Occipital lobe (tissue), 2 donors: Measurements from ENCODE around the gene DNAJB13. TPM values are rescaled to one million over a fixed set of nuclear protein-coding genes. Genes with fewer than 3 reads are reported as not detected.
"Not testable (repeated sequence)": the region's sequence is repeated elsewhere in the genome, so short reads cannot be mapped to it uniquely, and the experiment has no call there.

Source experiments
- DNase-seq: peaks from one replicate; lab custom pipeline; 2025; lab: John Stamatoyannopoulos, UW
- total RNA-seq: library from RNA; depleted of rRNA; stranded (reverse); fragments of >200 nt; gene quantifications from one replicate; pipeline ENCODE4 v1.2.3, GENCODE V29; 2014

DNAJB13 gene
- total RNA-seq, 1 donor from 2014 or later, result 0.47 TPM

DNA sequence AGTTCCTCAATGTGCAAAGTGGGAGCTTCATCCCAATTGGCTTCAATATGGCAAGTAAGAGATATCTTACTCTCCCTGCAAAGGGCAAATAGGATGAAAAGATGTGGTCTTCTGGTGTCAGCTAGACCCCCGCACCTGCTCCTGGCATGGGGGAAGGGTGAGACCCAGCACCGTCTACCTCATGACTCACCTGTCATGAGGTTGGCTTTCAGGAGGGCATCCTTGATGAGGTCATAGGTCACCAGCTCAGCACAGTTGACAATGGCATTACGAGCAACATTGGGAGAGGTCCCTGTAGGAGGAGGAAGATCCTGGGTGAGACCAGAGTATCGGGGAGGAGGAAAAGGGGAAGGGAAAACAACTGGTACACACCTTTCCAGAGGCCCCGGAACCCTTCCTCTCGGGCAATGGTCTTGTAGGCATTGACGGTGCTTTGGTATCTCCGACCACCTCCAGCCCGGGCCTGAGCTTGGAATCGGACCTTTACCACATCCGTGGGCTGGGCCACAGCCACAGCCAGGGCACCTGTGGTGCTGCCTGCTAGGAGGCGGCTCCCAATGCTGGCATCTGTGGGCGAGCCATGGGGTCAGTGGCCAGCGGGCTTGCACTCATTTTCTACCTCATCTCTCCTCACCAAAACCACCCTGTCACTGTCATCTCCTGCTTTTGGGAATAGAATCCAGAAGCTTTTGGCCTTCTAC is 25.8 kb downstream of the DNAJB13 start:
- DNase-seq, result no peak

DNA sequence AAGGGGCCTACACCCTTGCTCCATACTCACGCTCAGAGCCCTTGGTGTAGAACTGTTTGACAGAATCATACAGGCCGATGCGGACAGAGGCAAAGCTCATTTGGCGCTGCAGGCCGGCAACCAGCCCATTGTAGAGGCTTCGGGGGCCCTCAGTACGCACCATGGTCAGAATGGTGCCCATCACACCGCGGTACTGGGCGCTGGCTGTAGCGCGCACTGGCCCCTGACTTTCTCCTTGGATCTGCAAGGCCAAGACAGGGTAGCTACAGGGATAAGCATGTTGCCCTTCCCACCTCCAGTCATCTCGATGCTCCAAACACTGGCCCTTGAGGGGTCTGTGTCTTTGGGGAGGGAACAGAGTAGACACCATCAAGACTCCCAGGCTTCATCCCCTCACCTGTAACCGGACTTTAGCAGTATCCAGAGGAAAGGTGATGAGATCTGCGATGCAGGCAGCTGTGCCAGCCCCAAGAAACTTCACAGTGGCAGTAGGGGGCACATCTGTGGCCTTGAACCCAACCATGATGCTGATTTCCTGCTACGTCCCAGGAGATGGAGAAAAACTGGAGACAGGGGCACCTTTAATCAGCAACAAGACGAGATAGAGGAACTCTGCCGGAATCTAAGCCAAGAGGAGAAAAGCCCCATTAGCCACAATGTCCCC is 27.2 kb downstream of the DNAJB13 start:
- DNase-seq, result no peak

DNA sequence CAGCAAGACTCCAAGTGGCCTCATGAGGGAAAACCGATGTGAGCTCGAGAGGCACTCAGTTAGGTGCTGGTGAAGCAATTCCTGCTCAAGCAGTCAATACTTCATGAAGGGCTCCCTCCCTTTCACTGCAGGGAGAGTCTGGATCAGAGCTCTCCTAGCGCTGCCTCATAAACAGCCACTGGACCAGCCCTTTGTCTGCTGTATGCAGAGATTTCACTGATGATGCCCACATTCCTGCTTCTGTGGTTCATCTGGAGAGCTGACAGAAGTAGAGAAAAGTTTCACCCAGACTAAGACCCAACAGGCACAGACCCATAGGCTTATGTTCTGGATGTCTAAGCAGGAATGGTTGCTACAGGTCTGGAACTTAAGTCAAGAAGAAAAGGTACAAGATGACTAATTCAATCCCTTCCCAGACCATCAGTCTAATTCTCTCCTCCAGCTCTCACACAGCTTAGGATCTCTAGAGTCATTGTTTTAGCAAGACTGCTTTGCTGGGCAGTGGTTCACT is 27.8 kb downstream of the DNAJB13 start:
- no peak for DNase-seq

DNA sequence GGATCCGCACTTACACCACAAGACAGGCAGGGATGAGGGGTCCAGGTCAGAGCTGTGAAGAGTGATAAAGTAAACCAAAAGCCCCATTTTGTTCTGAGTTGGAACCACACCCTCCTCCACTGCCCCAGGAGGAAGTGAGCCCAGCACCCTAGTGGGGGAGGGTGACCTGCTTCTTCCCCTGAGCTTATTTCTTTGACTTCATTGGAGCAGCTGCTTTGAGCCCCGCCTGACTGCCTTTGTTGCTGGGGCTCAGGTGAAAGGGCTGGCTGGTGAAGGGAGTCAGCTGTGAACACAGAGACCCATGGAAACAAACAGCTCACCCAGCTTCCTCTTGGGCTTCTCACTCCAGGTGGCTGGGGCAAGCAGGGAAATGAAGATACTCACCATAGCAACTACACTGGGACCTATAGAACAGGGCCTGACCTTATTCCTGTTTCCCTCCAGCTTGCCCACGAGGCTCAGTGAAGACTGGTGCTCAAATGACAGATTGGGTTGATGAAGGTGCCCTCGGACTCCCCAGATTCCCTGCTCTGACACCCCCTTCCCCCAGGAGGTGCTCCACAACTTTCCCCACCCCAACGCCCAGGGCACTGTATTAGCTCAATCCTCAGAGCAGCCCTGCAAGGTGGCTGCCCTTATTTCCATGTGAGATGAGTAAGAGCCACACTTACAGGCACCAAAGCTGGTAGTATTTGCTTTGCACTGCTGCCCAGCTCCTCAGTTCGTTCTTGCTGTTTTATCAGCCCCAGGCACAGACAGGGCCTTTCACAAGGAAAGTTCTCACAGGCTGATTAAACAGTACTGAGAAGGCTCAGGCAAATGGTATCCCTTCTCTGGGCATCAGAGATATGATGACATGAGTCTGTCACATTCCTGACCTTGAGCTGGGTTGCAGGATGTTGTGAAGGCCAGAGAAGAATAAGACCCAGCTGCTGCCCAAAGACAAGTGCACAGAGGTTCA is 29.5 kb downstream of the DNAJB13 start:
- DNase-seq, result no peak

DNA sequence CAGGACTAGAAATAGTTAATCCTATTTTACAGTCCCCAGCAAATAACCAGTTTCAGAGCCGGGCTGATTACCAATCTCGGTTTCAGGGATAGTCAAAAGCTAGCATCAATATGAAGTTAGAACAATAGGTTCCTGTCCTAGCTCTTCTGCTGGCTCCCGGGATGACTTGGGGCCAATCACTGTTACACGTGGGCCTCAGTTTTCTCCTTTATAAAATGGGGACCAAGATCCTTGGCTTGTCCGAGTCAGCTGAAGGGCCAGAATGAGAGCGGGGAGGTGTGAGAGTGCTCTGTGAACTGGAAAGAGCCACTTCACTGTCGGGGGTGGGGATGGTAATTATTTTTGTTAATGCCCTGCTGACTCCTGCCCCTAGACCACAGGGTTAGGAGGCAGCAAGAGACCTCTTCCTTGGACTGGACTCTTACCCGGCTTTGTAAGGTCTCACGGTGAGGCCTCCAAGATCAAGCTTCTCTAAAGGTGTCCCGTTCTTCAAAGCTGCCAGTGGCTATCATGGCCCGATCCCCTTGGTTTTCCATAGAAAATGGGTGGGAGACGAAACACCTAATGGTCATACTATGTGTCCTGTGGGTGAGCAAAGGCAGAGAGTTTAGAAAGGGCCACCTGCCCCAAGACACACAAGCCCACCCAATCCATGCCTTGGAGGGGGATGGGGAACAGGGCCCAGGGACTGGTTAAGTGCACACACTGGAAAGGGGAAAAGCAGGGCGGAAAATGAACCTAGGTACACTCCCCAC is 30.4 kb downstream of the DNAJB13 start:
- DNase-seq, result no peak

DNA sequence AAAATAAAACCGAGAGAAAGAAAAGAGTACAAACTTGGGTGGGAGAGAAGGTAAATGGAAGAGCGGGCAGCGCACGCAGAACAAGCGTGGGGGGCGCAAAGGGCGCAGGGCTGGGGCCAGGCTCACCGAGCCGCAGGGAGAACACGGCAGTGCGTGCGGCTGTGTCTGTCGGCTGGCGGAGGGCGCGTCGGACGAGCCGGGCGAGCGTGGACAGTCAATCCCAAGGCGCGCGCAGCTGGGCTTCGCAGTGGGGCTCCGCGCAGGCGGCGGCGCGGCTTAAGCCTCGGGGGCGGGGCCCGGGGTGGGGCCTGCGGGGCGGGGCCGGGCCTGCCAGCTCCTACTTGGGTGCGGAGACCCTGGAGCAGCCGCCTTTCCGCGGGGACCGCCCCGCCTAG is 31.8 kb downstream of the DNAJB13 start, which contains the start of gene UCP2:
UCP2 (minus strand) TSS at position 249 of the 395 bp plus-strand sequence. CDS start 4,465 bp downstream, outside the sequence.
- peak; percentile 71 for DNase-seq

DNA sequence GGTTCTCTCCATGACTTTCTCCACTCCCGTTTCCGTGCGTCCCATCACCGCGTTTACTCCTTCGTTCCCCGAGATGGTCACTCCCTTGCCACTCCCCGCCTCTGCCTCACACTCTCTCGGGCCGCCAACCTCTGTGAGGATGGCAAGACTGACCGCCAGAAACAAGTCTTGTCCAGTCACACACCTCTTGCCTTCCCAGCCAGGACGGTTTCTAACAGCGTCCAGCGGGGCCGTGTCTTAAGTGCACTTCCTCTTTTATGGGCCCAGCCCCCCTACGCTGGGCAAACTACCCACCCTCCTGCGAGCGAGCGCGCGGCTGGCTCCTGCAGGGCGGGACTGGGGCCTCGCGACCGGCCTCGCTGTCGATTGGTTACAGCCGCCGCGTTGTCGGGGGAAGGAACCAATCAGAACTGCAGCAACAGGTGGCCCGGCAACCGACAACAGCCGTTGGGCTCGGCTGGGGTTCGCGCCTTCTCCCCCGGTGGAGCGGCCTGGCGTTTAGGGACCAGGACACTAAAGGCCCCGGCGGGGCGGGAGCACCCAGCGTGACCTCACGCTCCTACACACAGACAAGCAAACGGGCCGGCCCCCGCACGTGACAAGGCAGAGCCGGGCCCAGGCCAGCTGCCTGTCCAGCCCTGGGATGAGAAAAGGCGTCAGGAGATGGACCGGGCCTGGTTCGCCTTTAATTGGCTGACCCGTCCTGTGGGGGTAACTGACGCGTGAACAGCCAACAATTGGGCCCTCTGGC is 32.3 kb downstream of the DNAJB13 start:
- DNase-seq, result peak; percentile 91

DNA sequence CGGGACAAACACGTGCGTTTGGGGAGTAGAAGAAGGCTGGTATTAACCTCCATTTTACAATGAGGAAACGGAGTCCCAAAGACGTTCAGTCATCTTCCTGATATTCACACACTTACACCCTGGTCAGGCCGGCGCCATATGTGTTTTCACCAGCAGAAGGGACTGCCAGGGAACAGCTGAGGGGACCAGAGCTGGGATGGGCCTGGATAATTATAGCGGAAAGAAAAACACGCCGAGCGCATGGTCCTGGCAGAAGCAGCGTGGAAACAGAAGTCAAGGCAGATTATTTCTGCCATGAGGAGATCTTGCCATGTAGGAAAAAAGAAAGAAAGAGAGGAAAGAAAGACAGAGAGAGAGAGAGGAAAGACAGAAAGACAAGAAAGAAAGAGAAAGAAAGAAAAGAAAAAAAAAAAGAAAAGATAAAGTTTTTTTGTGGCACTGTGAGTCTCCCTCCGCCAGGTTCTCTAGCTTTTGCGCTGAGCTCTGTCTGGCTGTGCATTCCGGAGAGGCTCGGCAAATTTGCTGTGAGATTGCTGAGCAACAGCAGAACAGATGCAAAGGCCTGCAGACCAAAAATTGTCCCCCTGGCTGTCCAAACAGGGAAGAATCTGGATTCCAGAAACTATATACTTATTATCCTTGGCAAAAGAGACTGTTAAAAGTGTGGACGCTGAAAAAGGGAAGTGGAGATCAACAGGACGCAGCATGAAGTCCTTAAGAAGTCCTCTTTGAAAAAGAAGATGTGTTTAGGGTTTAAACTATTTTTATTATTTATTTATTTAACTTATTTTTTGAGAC is 33.1 kb downstream of the DNAJB13 start:
- DNase-seq, result no peak

DNA sequence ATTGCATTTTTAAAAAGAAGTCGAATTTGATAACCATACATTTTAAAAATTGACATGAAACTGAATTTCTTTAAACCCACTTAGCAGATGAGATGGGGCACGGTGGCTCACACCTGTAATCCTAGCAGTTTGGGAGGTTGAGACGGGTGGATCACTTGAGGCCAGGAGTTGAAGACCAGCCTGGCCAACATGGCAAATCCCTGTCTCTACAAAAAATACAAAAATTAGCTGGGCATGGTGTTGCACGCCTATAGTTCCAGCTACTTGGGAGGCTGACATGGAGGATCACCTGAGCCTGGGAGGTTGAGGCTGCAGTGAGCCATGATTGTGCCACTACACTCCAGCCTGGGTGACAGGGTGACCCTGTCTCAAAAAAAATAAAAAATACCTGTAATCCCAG is 34.8 kb downstream of the DNAJB13 start:
- DNase-seq, result not testable (repeated sequence)

DNA sequence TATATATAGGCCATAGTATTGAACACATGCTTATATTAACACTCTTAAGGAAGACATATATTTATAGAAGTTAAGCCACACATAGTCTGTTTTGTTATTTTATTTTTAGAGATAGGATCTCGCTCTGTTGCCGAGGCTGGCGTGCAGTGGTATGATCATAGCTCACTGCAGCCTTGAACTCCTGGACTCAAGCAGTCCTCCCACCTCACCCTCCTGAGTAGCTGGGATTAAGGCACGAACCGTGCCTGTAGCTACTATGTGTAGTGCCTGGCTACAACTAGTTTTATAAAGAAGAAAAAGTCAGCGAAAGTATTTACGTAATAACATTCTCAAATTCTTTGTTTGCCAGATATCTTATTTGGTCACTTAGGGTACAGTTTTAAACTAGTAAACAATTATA is 37.4 kb downstream of the DNAJB13 start:
- DNase-seq, result no peak

DNA sequence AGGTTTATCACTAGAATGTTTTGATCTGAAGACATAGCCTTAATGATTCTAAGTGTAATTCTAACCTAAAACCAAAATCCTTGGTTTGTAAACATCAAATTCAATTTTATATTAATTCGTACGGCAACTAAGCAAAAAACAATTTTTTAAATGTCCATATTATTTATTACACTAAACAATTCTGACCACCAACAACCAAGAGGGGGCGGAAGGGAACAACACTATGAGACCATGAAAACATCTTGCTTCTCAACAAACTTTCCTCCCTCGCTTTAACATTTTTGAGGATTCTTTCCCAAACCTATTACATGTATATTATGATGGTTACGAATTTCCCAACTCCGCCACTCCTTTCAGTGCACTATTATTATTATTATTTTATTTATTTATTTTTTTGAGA is 38.3 kb downstream of the DNAJB13 start:
- no peak for DNase-seq

DNA sequence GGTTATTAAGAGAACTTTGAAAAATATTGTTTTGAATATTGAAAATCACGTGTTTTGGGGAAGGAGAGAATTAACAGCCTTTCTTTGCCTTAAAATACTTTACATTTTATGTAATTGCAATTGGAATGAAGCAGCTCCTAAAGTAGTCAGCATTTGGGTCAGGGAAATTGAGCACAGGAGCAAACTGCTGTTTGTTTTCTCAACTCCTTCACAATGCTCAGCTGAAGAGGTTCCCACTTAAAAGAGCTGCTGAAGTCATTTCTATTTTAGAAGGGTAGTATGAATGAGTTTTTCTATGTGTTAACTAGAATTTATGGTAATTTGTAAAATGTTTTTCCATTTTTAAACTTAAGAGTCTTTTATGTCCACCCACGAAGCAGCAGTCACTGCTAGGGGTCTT is 39.9 kb downstream of the DNAJB13 start:
- DNase-seq, result no peak

DNA sequence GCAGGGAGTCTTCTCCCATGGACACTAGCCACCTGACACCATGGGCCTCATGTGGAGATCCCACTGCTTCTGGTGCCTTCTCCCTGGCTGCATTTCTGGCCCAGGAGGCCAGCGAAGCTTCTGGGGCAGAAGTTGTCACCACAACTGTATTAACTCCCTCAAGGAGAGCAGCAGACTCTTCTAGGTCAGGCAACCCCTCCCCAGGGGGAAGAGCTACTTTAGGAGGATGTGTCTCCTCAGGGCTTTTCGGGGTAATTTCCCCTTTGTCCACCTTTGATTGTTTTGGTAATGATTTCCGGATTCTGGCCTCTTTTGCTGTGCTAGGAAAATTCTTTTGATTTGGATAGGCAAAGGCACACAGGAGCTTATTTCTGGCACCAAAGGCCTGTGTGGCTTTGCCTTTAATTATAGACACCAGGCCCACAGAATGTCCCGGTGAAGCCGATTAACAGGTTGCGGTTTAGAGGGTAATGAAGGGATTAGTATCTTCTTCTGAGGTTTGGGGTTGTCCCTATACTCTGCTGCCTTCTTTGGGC is 40.7 kb downstream of the DNAJB13 start:
- no peak for DNase-seq

DNA sequence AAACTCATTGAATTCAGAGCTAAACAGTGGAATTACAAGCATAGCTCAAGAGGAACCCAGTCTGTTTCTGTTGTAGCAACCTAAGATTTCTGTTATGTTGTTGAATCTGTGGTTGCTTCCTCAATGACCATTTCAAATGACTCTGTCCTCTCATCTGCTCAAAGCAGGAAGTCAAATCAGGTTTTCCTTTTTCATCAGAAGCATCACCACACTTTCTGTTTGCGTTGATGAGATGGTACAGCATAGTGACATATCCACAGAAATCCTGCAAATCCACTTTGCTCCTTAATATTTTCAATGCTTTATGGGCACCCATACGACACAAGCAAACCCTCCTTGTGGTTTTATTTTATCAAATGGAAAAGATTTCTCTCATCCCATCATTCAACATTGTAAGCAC is 44.4 kb downstream of the DNAJB13 start:
- no peak for DNase-seq

DNA sequence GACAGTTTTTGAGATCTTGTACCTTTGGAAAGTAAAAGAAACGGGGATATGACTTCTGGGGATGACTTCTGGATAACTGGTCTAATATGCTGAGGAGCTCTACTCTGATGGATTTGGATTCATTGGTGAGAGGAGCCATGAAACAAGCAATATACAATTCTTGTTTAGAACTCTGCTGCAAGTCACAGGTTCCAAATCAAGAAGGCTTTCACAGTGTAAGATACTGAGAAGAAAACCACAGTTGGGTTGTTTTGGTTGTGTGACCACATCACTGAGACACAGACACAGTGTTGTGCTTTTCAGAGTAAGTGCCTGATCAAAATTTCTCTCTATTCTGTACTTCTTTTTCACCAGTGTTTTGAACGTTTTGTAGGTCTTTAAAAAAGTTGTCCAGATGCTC is 44.9 kb downstream of the DNAJB13 start:
- DNase-seq, result no peak

DNA sequence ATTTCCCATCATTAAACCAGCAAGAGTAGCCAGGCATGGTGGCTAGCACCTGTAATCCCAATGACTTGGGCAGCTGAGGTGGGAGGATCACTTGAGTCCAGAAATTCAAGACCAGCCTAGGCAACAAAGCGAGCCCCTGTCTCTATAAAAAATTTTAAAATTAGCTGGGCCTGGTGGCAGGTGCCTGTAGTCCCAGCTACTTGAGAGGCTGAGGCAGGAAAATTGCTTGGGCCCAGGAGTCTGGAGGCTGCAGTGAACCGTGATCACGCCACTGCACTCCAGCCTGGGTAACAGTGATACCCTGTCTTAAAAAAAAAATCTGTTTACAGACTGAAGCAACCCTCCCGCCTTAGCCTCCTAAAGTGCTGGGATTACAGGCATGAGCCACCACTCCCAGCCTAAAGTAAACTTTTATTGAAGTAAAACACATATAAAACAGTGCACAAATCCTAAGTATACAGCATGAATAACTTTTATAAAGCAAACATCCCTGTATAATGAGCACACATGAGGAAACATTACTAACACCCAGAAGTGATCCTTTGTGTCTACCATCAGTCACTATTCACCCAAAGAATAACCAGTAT is 45.4 kb downstream of the DNAJB13 start:
- no peak for DNase-seq

DNA sequence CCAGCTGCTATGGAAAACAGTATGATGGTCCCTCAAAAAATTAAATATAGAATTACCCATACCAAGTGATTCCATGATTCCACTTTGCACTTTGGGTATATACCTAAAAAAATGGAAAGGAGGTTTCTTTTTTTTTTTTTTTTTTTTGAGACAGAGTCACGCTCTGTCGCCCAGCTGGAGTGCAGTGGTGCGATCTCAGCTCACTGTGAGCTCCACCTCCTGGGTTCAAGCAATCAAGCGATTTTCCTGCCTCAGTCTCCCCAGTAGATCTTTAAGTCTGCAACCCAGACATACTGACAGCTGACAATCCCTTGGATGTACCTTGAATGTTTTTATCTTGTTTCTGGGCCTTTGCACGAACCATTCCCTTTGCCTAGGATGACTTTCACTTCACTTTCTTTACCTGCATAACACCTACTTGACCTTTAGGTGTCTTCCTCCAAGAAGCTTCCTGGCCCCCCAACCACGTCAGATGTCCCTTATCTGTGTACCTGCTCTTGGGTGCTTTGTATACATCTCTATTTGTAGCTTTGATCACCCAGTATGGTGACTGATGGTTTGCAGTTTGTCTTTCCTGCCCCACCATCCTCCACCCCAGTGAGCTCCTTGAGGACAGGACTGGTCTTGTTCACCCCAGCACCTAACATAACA is 46.4 kb downstream of the DNAJB13 start:
- no peak for DNase-seq

DNA sequence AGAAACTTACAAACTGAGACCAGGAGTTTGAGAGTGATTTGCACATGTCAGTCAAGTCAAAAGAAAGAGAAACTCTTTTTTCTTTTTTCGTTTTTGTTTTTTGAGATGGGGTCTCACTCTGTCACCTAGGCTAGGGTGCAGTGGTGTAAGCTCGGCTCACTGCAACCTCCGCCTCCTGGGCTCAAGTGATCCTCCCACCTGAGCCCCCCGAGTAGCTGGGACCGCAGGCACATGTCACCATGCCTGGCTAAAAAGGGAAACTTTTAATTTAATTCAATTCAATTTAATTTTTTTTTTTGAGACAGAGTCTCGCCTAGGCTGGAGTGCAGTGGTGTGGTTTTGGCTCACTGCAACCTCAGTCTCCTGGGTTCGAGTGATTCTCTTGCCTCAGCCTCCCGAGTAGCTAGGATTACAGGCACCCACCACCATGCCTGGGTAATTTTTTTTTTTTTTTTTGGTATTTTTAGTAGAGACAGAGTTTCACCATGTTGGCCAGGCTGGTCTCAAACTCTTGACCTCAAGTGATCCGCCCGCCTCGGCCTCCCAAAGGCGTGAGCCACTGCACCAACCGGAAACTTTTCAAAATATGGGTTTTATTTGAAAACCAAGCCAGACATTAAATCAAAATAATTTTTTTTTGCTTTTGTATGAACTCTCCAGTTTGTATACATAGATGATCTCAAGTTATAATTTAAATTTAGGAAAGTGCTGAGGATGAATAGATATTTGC is 48.2 kb downstream of the DNAJB13 start:
- no peak for DNase-seq
